Fibroblast of gingiva (primary cell): ENCODE measurements around the gene CBFB.
"Not testable (repeated sequence)": the region's sequence is repeated elsewhere in the genome, so short reads cannot be mapped to it uniquely, and the experiment has no call there.

Experiments
- DNase-seq: peaks from one replicate; pipeline ENCODE4 v3.0.0-alpha.2; 2011; ENCODE audit warnings: low read depth

Gene CBFB

GRCh38 chr16:67041520-67041919 lies 12.6 kb downstream of the CBFB start:
- not testable (repeated sequence) for DNase-seq

- no peak for DNase-seq
Measured at GRCh38 chr16:67043420-67043819, 14.5 kb downstream of the CBFB start.

GRCh38 chr16:67050796-67051195 lies 21.8 kb downstream of the CBFB start:
- peak; percentile 15 for DNase-seq

GRCh38 chr16:67052399-67052798 lies 23.4 kb downstream of the CBFB start:
- no peak for DNase-seq

GRCh38 chr16:67053767-67054334 lies 24.9 kb downstream of the CBFB start:
- DNase-seq, result no peak

- no peak for DNase-seq
Measured at GRCh38 chr16:67054901-67055300, 26.0 kb downstream of the CBFB start.

- peak; percentile 90 for DNase-seq
Measured at GRCh38 chr16:67055712-67056487, 27.0 kb downstream of the CBFB start.

GRCh38 chr16:67063008-67063407 lies 34.1 kb downstream of the CBFB start:
- DNase-seq, result no peak

- peak; percentile 7 for DNase-seq
Measured at GRCh38 chr16:67068212-67068753, 39.3 kb downstream of the CBFB start.

- DNase-seq, result no peak
Measured at GRCh38 chr16:67071476-67072048, 42.6 kb downstream of the CBFB start.

GRCh38 chr16:67075331-67075730 lies 46.4 kb downstream of the CBFB start:
- no peak for DNase-seq

GRCh38 chr16:67077871-67078270 lies 48.9 kb downstream of the CBFB start:
- no peak for DNase-seq

- no peak for DNase-seq
Measured at GRCh38 chr16:67082100-67082499, 53.2 kb downstream of the CBFB start.

- DNase-seq, result no peak
Measured at GRCh38 chr16:67082891-67083290, 53.9 kb downstream of the CBFB start.

- DNase-seq, result peak; percentile 78
Measured at GRCh38 chr16:67084345-67085028, 55.5 kb downstream of the CBFB start.

- DNase-seq, result peak; percentile 61
Measured at GRCh38 chr16:67086822-67087221, 57.9 kb downstream of the CBFB start.

GRCh38 chr16:67087291-67087690 lies 58.3 kb downstream of the CBFB start:
- no peak for DNase-seq

- DNase-seq, result no peak
Measured at GRCh38 chr16:67087803-67088202, 58.9 kb downstream of the CBFB start.

- DNase-seq, result no peak
Measured at GRCh38 chr16:67088551-67088950, 59.6 kb downstream of the CBFB start.

GRCh38 chr16:67089101-67089500 lies 60.2 kb downstream of the CBFB start:
- DNase-seq, result no peak

- DNase-seq, result peak; percentile 71
Measured at GRCh38 chr16:67091906-67092566, 63.1 kb downstream of the CBFB start.

- no peak for DNase-seq
Measured at GRCh38 chr16:67093098-67093726, 64.3 kb downstream of the CBFB start.
